ENCODE results near the gene RASA2.

GRCh38 chr3:141478139-141478538 is 8.7 kb upstream of the RASA2 start:
- TF ChIP-seq, protein P1, sequence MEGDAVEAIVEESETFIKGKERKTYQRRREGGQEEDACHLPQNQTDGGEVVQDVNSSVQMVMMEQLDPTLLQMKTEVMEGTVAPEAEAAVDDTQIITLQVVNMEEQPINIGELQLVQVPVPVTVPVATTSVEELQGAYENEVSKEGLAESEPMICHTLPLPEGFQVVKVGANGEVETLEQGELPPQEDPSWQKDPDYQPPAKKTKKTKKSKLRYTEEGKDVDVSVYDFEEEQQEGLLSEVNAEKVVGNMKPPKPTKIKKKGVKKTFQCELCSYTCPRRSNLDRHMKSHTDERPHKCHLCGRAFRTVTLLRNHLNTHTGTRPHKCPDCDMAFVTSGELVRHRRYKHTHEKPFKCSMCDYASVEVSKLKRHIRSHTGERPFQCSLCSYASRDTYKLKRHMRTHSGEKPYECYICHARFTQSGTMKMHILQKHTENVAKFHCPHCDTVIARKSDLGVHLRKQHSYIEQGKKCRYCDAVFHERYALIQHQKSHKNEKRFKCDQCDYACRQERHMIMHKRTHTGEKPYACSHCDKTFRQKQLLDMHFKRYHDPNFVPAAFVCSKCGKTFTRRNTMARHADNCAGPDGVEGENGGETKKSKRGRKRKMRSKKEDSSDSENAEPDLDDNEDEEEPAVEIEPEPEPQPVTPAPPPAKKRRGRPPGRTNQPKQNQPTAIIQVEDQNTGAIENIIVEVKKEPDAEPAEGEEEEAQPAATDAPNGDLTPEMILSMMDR (IDR thresholded peaks at IDR 0.05): no peak
- TF ChIP-seq ZFX (IDR thresholded peaks at IDR 0.05; ENCODE audit: borderline replicate concordance): no peak

All from 22Rv1 (cell line).